Neural cell (in vitro differentiated cells): ENCODE results near the gene PAX2. TPM values are rescaled to one million over a fixed set of nuclear protein-coding genes. Genes with fewer than 3 reads are reported as not detected.

Experiments
- H2AFZ ChIP-seq: fragments of 200-600, 300-800 bp; sonication (generic), shearing (Covaris generic); 2 replicates; pipeline ENCODE4 v1.6.0; 2014; ENCODE audit warnings: low read depth, mild to moderate bottlenecking, antibody characterized with exemption, low read length, moderate library complexity
- H3F3A ChIP-seq: fragments of 200-600 bp; shearing (Covaris generic); 2 replicates; pipeline ENCODE4 v1.6.1; 2016; ENCODE audit warnings: mild to moderate bottlenecking, moderate library complexity, mixed read lengths, antibody characterized with exemption, low read length; ENCODE audit not compliant: insufficient read depth, poor library complexity, severe bottlenecking
- H3K27ac ChIP-seq: fragments of 200-600, 300-800 bp; sonication (generic), shearing (Covaris generic); 2 replicates; pipeline ENCODE4 v1.5.1; 2014; ENCODE audit warnings: mild to moderate bottlenecking, low read length, moderate library complexity
- H3K27me3 ChIP-seq: fragments of 300-800, 200-600 bp; sonication (generic), shearing (Covaris generic); 2 replicates; pipeline ENCODE4 v1.6.0; 2014; ENCODE audit warnings: mild to moderate bottlenecking, low read depth, low read length, moderate library complexity; ENCODE audit not compliant: insufficient read depth
- H3K36me3 ChIP-seq: fragments of 300-800, 200-600 bp; sonication (generic), shearing (Covaris generic); 2 replicates; pipeline ENCODE4 v1.5.1; 2014; ENCODE audit warnings: mild to moderate bottlenecking, antibody characterized with exemption, low read length, moderate library complexity; ENCODE audit not compliant: insufficient read depth
- H3K4me2 ChIP-seq: fragments of 300-800, 200-600 bp; sonication (generic), shearing (Covaris generic); 2 replicates; pipeline ENCODE4 v1.6.0; 2014; ENCODE audit warnings: mild to moderate bottlenecking, low read length
- H3K4me3 ChIP-seq: fragments of 300-800, 200-600 bp; sonication (generic), shearing (Covaris generic); 2 replicates; pipeline ENCODE4 v1.5.1; 2014; ENCODE audit warnings: mild to moderate bottlenecking, low read length, moderate library complexity
- H3K79me2 ChIP-seq: fragments of 200-600 bp; shearing (Covaris generic); replicated peaks from 2 replicates; pipeline ENCODE4 v1.6.0; 2014; ENCODE audit warnings: mild to moderate bottlenecking, low read length, moderate library complexity; ENCODE audit not compliant: insufficient read depth
- H3K9ac ChIP-seq: fragments of 300-800, 200-600 bp; sonication (generic), shearing (Covaris generic); 2 replicates; pipeline ENCODE4 v1.6.1; 2016; ENCODE audit warnings: mild to moderate bottlenecking, low read length, mixed read lengths
- H3K9me2 ChIP-seq: fragments of 200-600 bp; shearing (Covaris generic); 2 replicates; pipeline ENCODE4 v1.6.1; 2016; ENCODE audit warnings: mild to moderate bottlenecking, low read length, mixed read lengths; ENCODE audit not compliant: insufficient read depth
- H3K9me3 ChIP-seq: fragments of 200-600, 300-800 bp; sonication (generic), shearing (Covaris generic); 2 replicates; pipeline ENCODE4 v1.6.1; 2016; ENCODE audit warnings: mild to moderate bottlenecking, mixed run types, low read length, moderate library complexity, mixed read lengths
- H4K20me1 ChIP-seq: fragments of 200-600 bp; shearing (Covaris generic); 2 replicates; pipeline ENCODE4 v1.6.1; 2016; ENCODE audit warnings: mild to moderate bottlenecking, mixed run types; ENCODE audit not compliant: insufficient read depth
- CTCF ChIP-seq: fragments of 450-650 bp; IDR thresholded peaks from 2 replicates; pipeline ENCODE4 v1.5.1; 2014; ENCODE audit warnings: antibody characterized with exemption, mild to moderate bottlenecking, moderate library complexity; ENCODE audit not compliant: poor library complexity, severe bottlenecking
- EP300 ChIP-seq: fragments of 450-650 bp; conservative IDR thresholded peaks from 2 replicates; pipeline ENCODE4 v1.6.1; 2014; ENCODE audit warnings: antibody characterized with exemption, mild to moderate bottlenecking, moderate library complexity; ENCODE audit not compliant: poor library complexity, severe bottlenecking
- EZH2 ChIP-seq: fragments of 200-600, 300-800 bp; shearing (Covaris generic), sonication (generic); IDR thresholded peaks from 2 replicates; pipeline ENCODE4 v1.6.1; 2014; ENCODE audit warnings: antibody characterized with exemption, low read length, borderline replicate concordance, mild to moderate bottlenecking; ENCODE audit not compliant: insufficient read depth, poor library complexity, severe bottlenecking
- MXI1 ChIP-seq: fragments of 450-650 bp; conservative IDR thresholded peaks from 2 replicates; pipeline ENCODE4 v1.6.1; 2014; ENCODE audit warnings: antibody characterized with exemption, mild to moderate bottlenecking; ENCODE audit not compliant: poor library complexity, severe bottlenecking
- POLR2AphosphoS5 ChIP-seq: IDR thresholded peaks from 2 replicates; pipeline ENCODE4 v1.6.1; 2012
- RAD21 ChIP-seq: fragments of 450-650 bp; conservative IDR thresholded peaks from 2 replicates; pipeline ENCODE4 v1.6.1; 2014; ENCODE audit warnings: antibody characterized with exemption, mild to moderate bottlenecking, moderate library complexity
- REST ChIP-seq: IDR thresholded peaks from 2 replicates; pipeline ENCODE4 v1.6.1; 2012; ENCODE audit warnings: borderline replicate concordance
- SMC3 ChIP-seq: fragments of 450-650 bp; conservative IDR thresholded peaks from 2 replicates; pipeline ENCODE4 v1.6.1; 2014; ENCODE audit warnings: antibody characterized with exemption, mild to moderate bottlenecking, moderate library complexity; ENCODE audit not compliant: poor library complexity
- TAF1 ChIP-seq: IDR thresholded peaks from 2 replicates; pipeline ENCODE4 v1.6.1; 2012; ENCODE audit warnings: low read depth
- polyA plus RNA-seq: library from polyadenylated mRNA; depleted of rRNA; stranded (reverse); fragments of >200 nt; gene quantifications from 2 replicates; pipeline ENCODE4 v1.2.3, GENCODE V29; 2014

The PAX2 gene
- polyA plus RNA-seq, 1 donor from 2014 or later = not detected

GRCh38 chr10:100847440-100847839 lies 102.1 kb downstream of the PAX2 start:
- Histone ChIP-seq H3K27ac (no peak overlapping the region), H3K36me3 (no peaks in the 10 kb centered on the region), H3K9ac (no peak overlapping the region), H3K9me2 (no peaks in the 10 kb centered on the region), H3K9me3 (no peaks in the 10 kb centered on the region), H2AFZ (no peak overlapping the region), H3K79me2 (no peaks in the 10 kb centered on the region), H4K20me1 (no peaks in the 10 kb centered on the region), H3K27me3 (peaks cover 20% of the 10 kb centered on the region), H3F3A (no peaks in the 10 kb centered on the region), H3K4me3 (no peak overlapping the region), H3K4me2 (no peak overlapping the region)
- no peak for TF ChIP-seq MXI1
- no peak for TF ChIP-seq TAF1
- TF ChIP-seq POLR2AphosphoS5 = no peak
- TF ChIP-seq REST = no peak
- no peak for TF ChIP-seq RAD21
- no peak for TF ChIP-seq EP300
- no peak for TF ChIP-seq SMC3
- no peak for TF ChIP-seq EZH2
- TF ChIP-seq CTCF = no peak

GRCh38 chr10:100848770-100849169 lies 103.4 kb downstream of the PAX2 start:
- no peak overlapping the region for H3K4me3 ChIP-seq
- H3K9me3 ChIP-seq = no peaks in the 10 kb centered on the region
- H3K27ac ChIP-seq = no peak overlapping the region
- no peaks in the 10 kb centered on the region for H3K36me3 ChIP-seq
- no peak overlapping the region for H3K4me2 ChIP-seq
- H3K79me2 ChIP-seq = no peaks in the 10 kb centered on the region
- H3K9ac ChIP-seq = no peak overlapping the region
- H3K9me2 ChIP-seq = no peaks in the 10 kb centered on the region
- no peaks in the 10 kb centered on the region for H4K20me1 ChIP-seq
- TF ChIP-seq REST (no peak), TAF1 (no peak), POLR2AphosphoS5 (no peak), MXI1 (no peak), EP300 (no peak), EZH2 (no peak), CTCF (no peak), RAD21 (no peak), SMC3 (no peak)
- peaks cover 20% of the 10 kb centered on the region for H3K27me3 ChIP-seq
- no peaks in the 10 kb centered on the region for H3F3A ChIP-seq
- no peak overlapping the region for H2AFZ ChIP-seq
